ENCODE measurements around the gene RSPH10B.
"Not testable (repeated sequence)": the region's sequence is repeated elsewhere in the genome, so short reads cannot be mapped to it uniquely, and the experiment has no call there.

The RSPH10B gene

DNA sequence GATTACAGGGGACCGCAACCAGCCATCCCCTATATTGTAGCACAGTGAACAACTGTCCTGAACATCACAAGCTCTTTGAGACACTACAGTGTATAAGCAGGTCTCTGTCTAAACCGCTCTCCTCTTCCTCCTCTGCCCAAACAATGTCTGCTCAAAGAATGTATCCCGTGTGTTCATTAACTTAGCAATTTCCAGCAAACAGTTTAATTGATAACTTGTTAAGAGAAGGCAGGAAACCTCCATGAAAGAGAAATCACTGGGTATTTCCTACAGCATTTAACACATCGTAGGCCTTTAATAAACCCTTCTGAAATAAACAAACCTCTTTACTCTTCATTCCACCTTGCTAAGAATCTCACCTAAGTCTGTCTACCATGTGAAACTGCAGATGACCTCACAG, 36.9 kb upstream of the RSPH10B start:
- H3K4me3 ChIP-seq (ENCODE audit: control insufficient read depth, low read depth, low read length), result no peak overlapping the region
- TF ChIP-seq CTCF (conservative IDR thresholded peaks at IDR 0.05; ENCODE audit: control insufficient read depth, insufficient read depth, low read depth, low read length), result no peak
- no peak for DNase-seq (ENCODE audit: low read depth)

DNA sequence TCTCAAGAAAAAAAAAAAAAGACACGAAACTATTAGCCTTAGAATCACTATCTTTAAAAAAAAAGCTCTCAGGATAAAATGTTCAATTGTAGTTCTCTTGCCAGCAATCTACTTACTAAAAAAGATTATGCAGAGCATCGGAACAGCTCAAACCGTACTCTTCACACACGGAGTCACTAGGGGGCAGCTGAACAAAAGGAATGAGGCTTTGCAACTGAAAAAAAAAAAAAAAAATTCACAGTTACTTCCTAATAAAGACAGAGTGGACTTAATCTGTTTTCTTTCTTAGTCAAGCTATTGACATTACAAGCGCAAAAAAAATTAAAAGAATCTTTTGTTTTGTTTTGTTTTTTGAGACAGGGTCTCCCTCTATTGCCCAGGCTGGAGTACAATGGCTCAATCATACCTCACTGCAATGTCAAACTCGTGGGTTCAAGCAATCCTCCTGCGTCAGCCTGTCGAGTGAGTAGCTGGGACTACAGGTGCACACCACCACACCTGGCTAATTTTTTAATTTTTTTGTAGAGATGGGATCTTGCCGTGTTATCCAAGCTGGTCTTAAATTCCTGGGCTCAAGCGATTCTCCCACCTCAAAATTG, 26.8 kb upstream of the RSPH10B start:
- DNase-seq (ENCODE audit: low read depth), result peak; percentile 76
- H3K4me3 ChIP-seq (ENCODE audit: control insufficient read depth, low read depth, low read length), result no peak overlapping the region
- peak; percentile 65 for TF ChIP-seq CTCF (conservative IDR thresholded peaks at IDR 0.05; ENCODE audit: control insufficient read depth, insufficient read depth, low read depth, low read length)

DNA sequence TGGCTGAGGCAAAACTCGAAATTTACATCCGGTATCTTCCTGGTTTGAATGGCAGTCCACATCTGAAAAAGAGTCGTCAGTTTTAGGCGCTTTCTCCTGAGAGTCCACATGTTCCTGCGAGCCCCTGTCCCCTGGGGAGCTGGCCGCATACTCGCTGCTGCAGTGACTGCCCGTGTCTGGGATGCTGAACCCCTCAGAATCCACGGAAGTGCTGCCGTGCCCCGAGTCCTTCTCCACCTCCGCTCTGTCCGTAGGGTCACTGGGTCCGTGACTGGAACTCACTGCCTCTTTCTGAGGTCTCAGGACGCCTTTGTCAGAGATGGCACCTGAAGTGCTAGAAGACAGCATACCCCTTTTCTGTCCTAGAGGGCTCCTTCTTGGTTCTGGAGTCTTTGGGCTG, 16.6 kb upstream of the RSPH10B start:
- H3K4me3 ChIP-seq (ENCODE audit: control insufficient read depth, low read depth, low read length); DNase-seq (ENCODE audit: low read depth): not testable (repeated sequence)

GRCh38 chr7:5979680-5980314, 9.3 kb upstream of the RSPH10B start:
- not testable (repeated sequence) for DNase-seq (ENCODE audit: low read depth)

DNA sequence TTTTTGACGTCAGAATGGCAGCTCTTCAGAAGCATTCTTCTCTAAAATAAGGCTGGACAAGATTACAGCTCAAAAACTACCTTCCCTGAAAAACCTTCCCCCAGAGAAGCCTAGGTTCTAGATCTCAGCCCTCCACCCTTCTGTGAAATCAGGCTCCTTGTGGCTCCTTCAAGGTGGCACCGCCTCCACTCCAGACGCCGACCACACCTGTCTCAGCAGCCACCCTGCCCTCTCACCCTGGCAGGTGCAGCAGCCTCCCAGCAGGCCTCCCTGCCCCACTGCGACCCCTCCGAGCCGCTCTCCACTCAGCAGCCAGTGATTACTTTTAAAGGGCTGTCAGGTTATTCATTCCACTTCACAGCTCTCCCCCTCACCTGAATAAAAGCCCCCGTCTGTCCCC, 3.1 kb upstream of the RSPH10B start:
- not testable (repeated sequence) for DNase-seq (ENCODE audit: low read depth); H3K4me3 ChIP-seq (ENCODE audit: control insufficient read depth, low read depth, low read length)

More at GRCh38 chr7:5979680-5980314, 9.3 kb upstream of the RSPH10B start:
- H3K4me3 ChIP-seq (ENCODE audit: control insufficient read depth, low read depth, low read length), result not testable (repeated sequence)

DNA sequence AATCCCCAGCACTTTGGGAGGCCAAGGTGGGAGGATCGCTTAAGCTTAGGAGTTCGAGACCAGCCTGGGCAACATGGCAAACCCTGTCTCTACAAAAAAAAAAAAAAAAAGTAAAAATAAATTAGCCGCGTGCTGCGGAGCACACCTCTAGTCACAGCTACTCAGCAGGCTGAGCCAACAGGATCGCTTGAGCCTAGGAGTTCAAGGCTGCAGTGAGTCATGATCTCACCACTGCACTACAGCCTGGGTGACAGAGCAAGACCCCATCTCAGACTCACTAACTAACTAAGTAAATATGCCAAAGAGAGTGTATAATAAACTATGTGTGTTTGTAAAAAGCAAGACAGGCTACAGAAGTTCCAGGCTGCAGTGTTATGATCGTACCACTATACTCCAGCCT, 6.7 kb downstream of the RSPH10B start:
- not testable (repeated sequence) for DNase-seq (ENCODE audit: low read depth); H3K4me3 ChIP-seq (ENCODE audit: control insufficient read depth, low read depth, low read length)

DNA sequence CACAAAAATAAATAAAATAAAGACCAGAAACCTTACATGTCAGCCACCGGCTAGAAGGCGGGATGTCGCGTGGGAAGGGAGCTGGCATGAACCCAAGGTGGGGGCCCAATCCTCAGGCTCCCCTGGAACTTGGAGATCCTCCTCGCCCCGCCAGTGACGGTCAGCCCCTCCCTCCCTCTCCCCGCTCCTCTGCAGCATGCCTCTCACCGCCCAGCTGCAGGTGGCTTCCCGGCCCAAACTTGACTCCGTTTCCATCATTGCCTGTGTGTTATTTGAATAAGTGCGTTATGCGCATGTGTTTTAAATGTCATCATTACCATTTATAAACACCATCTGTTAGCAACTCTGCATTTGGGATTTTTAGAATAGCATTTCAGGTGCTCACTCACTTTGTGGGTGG, 7.3 kb downstream of the RSPH10B start:
- DNase-seq (ENCODE audit: low read depth); H3K4me3 ChIP-seq (ENCODE audit: control insufficient read depth, low read depth, low read length): not testable (repeated sequence)

DNA sequence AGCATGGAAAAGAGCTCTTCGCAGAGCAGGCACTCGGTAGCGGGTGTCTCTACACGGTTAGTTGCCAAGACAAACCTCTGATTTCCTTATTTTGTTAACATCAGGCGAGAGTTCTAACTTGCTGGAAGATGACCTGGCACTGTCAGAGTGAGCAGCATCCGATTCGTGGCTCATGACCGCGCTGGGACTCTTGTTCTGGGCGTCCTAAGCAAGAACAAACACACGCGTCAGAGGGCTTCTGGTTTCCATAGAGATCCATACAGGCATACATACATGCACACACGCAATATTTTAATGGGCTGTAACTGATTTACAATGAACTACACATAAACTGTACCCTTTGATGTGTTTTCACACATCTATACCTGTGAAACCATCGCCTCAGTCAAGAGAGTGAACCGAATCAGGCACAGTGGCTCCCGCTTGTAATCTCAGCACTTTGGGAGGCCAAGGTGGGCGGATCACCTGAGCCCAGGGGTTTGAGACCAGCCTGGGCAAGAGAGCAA, 35.5 kb downstream of the RSPH10B start:
- DNase-seq (ENCODE audit: low read depth); H3K4me3 ChIP-seq (ENCODE audit: control insufficient read depth, low read depth, low read length): not testable (repeated sequence)

GRCh38 chr7:5931905-5932644, 38.4 kb downstream of the RSPH10B start:
- H3K4me3 ChIP-seq (ENCODE audit: control insufficient read depth, low read depth, low read length), result not testable (repeated sequence)
- peak; percentile 54 for DNase-seq (ENCODE audit: low read depth)

DNA sequence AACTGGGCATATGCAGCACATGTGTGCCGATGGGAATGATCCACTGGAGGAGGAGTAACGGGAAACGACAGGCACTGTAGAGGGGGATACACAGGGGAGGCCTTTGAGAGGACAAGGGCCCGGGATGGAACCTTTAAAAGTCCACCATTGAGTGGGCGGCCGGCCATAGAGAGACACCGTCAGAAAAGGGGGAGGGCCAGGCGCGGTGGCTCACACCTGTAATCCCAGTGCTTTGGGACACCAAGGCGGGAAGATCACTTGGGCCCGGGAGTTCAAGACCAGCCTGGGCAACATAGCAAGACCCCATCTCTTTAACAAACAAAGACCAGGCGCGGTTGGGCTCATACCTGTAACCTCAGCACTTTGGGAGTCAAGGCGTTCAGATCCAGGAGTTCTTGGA, 39.2 kb downstream of the RSPH10B start:
- not testable (repeated sequence) for DNase-seq (ENCODE audit: low read depth); H3K4me3 ChIP-seq (ENCODE audit: control insufficient read depth, low read depth, low read length)

GRCh38 chr7:5930290-5930689, 40.2 kb downstream of the RSPH10B start:
- H3K4me3 ChIP-seq (ENCODE audit: control insufficient read depth, low read depth, low read length); DNase-seq (ENCODE audit: low read depth): not testable (repeated sequence)

- not testable (repeated sequence) for DNase-seq (ENCODE audit: low read depth)
These were observed 44.1 kb downstream of the RSPH10B start for GRCh38 chr7:5926263-5926870.

GRCh38 chr7:5924630-5925029, 45.9 kb downstream of the RSPH10B start:
- not testable (repeated sequence) for H3K4me3 ChIP-seq (ENCODE audit: control insufficient read depth, low read depth, low read length); DNase-seq (ENCODE audit: low read depth)

More at GRCh38 chr7:5926263-5926870, 44.1 kb downstream of the RSPH10B start:
- H3K4me3 ChIP-seq (ENCODE audit: control insufficient read depth, low read depth, low read length), result not testable (repeated sequence)

- not testable (repeated sequence) for DNase-seq (ENCODE audit: low read depth); H3K4me3 ChIP-seq (ENCODE audit: control insufficient read depth, low read depth, low read length)
These were observed 46.3 kb downstream of the RSPH10B start for GRCh38 chr7:5924180-5924579.

DNA sequence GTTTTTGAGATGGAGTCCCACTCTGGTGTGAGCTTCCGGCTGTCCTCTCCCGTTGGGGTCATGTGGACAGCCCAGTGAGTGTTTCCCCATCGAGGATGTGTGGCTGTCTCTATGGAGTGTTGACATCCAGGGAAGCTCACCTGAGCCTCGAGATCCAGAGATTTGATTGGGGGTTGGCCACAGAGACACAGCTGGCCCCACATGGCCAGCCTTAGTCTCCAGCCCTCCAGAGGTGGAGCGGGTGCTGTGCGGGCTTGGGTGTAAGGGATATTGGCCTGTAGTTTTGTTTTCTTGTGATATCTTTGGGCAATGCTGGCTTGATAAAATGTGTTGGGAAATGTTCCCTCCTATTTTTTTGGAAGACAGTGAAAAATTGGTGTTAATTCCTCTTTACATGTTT, 54.0 kb downstream of the RSPH10B start:
- not testable (repeated sequence) for H3K4me3 ChIP-seq (ENCODE audit: control insufficient read depth, low read depth, low read length); DNase-seq (ENCODE audit: low read depth)

- not testable (repeated sequence) for H3K4me3 ChIP-seq (ENCODE audit: control insufficient read depth, low read depth, low read length); DNase-seq (ENCODE audit: low read depth)
These were observed 61.7 kb downstream of the RSPH10B start for GRCh38 chr7:5908835-5909234.

All from fibroblast of mammary gland (primary cell).